NCI-H1048 (cell line): ENCODE data around the gene ANKH.
"Not testable (repeated sequence)": the region's sequence is repeated elsewhere in the genome, so short reads cannot be mapped to it uniquely, and the experiment has no call there.

Experiments
- DNase-seq: peaks from one replicate; lab custom pipeline; 2025; lab: John Stamatoyannopoulos, UW

Gene ANKH

GRCh38 chr5:14854799-14855198, 16.8 kb downstream of the ANKH start:
- DNase-seq, result no peak

- DNase-seq, result no peak
Measured at GRCh38 chr5:14853685-14854084, 17.9 kb downstream of the ANKH start.

GRCh38 chr5:14852779-14853178, 18.8 kb downstream of the ANKH start:
- DNase-seq, result no peak

GRCh38 chr5:14851999-14852526, 19.5 kb downstream of the ANKH start:
- DNase-seq, result no peak

GRCh38 chr5:14851597-14851996, 20.0 kb downstream of the ANKH start:
- no peak for DNase-seq

- DNase-seq, result no peak
Measured at GRCh38 chr5:14851050-14851419, 20.5 kb downstream of the ANKH start.

GRCh38 chr5:14850419-14851049, 21.0 kb downstream of the ANKH start:
- no peak for DNase-seq

GRCh38 chr5:14849516-14850294, 21.9 kb downstream of the ANKH start:
- DNase-seq, result no peak

GRCh38 chr5:14848942-14849341, 22.6 kb downstream of the ANKH start:
- not testable (repeated sequence) for DNase-seq

GRCh38 chr5:14848385-14848784, 23.2 kb downstream of the ANKH start:
- DNase-seq, result no peak

- DNase-seq, result no peak
Measured at GRCh38 chr5:14847471-14847870, 24.1 kb downstream of the ANKH start.

- no peak for DNase-seq
Measured at GRCh38 chr5:14842117-14842516, 29.5 kb downstream of the ANKH start.

GRCh38 chr5:14840624-14841023, 31.0 kb downstream of the ANKH start:
- DNase-seq, result no peak

GRCh38 chr5:14838396-14839319, 32.9 kb downstream of the ANKH start:
- no peak for DNase-seq

GRCh38 chr5:14837423-14838122, 34.0 kb downstream of the ANKH start:
- DNase-seq, result not testable (repeated sequence)

GRCh38 chr5:14834584-14835550, 36.7 kb downstream of the ANKH start:
- no peak for DNase-seq

- DNase-seq, result no peak
Measured at GRCh38 chr5:14834062-14834461, 37.5 kb downstream of the ANKH start.

- no peak for DNase-seq
Measured at GRCh38 chr5:14831006-14831338, 40.6 kb downstream of the ANKH start.

GRCh38 chr5:14830210-14831005, 41.2 kb downstream of the ANKH start:
- DNase-seq, result no peak

GRCh38 chr5:14829396-14829795, 42.2 kb downstream of the ANKH start:
- no peak for DNase-seq
